T-helper 1 cell treated with Interleukin-12 subunit alpha and Interleukin-12 subunit beta and Interleukin-4 antibody, amounts not matched to agents 30 μg/mL and 1 μg/mL, for 36 hours (primary cell): ENCODE measurements around the gene CCDC60.

Experiments
- H3K27ac Mint-ChIP-seq: one replicate; pipeline ENCODE4 v1.8.0; 2021; ENCODE audit warnings: mild to moderate bottlenecking, mixed read lengths
- H3K27me3 Mint-ChIP-seq: one replicate; pipeline ENCODE4 v1.8.0; 2021; ENCODE audit warnings: low read depth, mixed read lengths
- H3K36me3 Mint-ChIP-seq: one replicate; pipeline ENCODE4 v1.8.0; 2021; ENCODE audit warnings: low read depth, mixed read lengths
- H3K4me1 Mint-ChIP-seq: one replicate; pipeline ENCODE4 v1.8.0; 2021; ENCODE audit warnings: low read depth, mixed read lengths
- H3K4me3 Mint-ChIP-seq: one replicate; pipeline ENCODE4 v1.8.0; 2021; ENCODE audit warnings: mild to moderate bottlenecking, moderate library complexity, mixed read lengths
- H3K9me3 Mint-ChIP-seq: one replicate; pipeline ENCODE4 v1.8.0; 2021; ENCODE audit warnings: mixed read lengths

CCDC60 gene

DNA sequence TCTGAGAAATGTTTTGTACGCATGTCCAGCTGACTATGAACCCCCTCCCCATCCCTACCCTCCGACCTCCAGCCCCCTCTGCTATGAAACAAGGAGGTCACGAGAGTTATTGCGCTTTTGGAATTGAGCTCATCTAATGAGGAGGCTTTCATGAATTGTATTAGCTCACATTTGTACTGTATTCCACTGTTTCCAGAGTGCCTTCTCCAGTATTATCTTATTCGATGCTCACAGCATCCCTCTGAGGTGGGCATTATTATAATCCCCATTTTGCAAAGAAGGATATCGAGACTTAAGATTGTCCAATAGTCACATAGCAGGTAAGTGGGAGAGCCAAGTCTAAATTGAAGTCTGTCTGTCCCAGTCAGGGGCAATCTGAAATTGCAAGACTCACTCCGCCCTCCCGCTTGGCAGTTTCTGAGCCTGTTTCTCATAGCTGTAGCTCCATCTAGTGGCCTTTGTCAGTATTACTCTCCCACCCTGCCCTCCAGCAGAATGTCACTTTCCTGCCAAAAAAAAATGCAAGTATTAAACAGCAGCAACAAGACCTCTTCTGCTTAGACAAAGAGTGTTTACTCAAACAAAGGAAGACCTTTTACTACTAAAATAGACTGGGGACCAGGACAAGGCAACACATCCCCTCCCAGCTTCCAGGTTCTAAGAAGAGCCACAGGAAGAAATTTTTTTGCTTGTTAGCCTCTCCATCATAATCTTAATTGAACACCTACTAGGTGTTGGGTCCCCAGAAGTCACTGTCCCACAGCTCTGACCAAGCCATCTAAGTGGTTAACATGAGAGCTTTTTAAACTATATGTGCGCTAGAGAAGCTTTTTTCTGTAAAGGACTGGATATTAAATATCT, 210.5 kb downstream of the CCDC60 start:
- Mint-ChIP-seq H3K27me3 (peaks cover 3% of the 10 kb centered on the region), H3K4me3 (no peak overlapping the region), H3K36me3 (no peaks in the 10 kb centered on the region)

GRCh38 chr12:119546340-119546739, 211.8 kb downstream of the CCDC60 start:
- no peak overlapping the region for H3K4me3 Mint-ChIP-seq
- H3K36me3 Mint-ChIP-seq, result no peaks in the 10 kb centered on the region
- no peaks in the 10 kb centered on the region for H3K9me3 Mint-ChIP-seq
- no peak overlapping the region for H3K27ac Mint-ChIP-seq
- H3K27me3 Mint-ChIP-seq, result peaks cover 3% of the 10 kb centered on the region
- no peaks in the 10 kb centered on the region for H3K4me1 Mint-ChIP-seq

More for the DNA sequence above, 210.5 kb downstream of the CCDC60 start:
- H3K27ac Mint-ChIP-seq, result no peak overlapping the region
- no peaks in the 10 kb centered on the region for H3K9me3 Mint-ChIP-seq
- H3K4me1 Mint-ChIP-seq, result no peaks in the 10 kb centered on the region

- Mint-ChIP-seq H3K36me3 (no peaks in the 10 kb centered on the region), H3K9me3 (no peaks in the 10 kb centered on the region), H3K4me1 (no peaks in the 10 kb centered on the region)
Observed at GRCh38 chr12:119547001-119547400, 212.5 kb downstream of the CCDC60 start.

GRCh38 chr12:119556854-119557253, 222.3 kb downstream of the CCDC60 start:
- Mint-ChIP-seq H3K9me3 (no peaks in the 10 kb centered on the region), H3K36me3 (no peaks in the 10 kb centered on the region), H3K27me3 (no peaks in the 10 kb centered on the region), H3K27ac (no peak overlapping the region), H3K4me1 (no peaks in the 10 kb centered on the region), H3K4me3 (no peak overlapping the region)

More at GRCh38 chr12:119547001-119547400, 212.5 kb downstream of the CCDC60 start:
- H3K4me3 Mint-ChIP-seq, result no peak overlapping the region
- H3K27ac Mint-ChIP-seq, result no peak overlapping the region
- peaks cover 3% of the 10 kb centered on the region for H3K27me3 Mint-ChIP-seq

DNA sequence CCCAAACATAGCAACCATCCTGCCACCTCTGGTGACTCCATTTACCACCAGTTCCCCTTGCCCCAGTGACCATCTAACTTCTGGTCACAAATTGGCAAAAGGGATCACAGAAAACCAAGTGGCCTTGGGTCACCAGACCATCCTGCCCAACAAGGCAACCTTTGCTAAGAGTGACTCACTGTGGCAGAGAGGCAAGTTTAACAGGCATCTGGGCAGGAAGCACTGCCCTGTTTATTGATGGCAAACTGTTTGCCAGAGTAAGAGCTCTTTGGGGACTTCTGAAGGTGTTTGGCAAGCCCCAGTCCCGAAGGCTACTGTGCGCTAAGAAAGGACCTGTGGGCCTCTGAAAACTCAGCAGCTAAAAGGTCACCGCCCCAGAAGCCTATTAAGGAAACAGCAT, 230.9 kb downstream of the CCDC60 start:
- no peaks in the 10 kb centered on the region for H3K9me3 Mint-ChIP-seq

DNA sequence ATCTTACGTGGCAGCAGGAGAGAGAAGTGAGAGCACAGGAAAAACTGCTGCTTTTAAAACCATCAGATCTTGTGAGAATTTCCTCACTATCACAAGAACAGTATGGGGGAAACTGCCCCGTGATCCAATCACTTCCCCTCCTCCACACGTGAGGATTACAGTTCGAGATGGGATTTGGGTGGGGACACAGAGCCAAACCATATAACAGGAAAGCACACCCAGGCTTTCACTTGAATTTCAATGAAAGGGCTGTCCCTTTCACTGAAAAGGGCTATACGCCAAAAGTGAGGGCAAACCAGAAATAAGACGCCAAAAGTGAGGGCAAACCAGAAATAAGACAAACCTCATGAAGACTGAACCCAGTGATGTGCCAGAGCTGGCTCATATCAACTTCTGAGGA, 236.2 kb downstream of the CCDC60 start:
- no peaks in the 10 kb centered on the region for H3K4me1 Mint-ChIP-seq
- no peaks in the 10 kb centered on the region for H3K27me3 Mint-ChIP-seq
- no peaks in the 10 kb centered on the region for H3K36me3 Mint-ChIP-seq

More for the DNA sequence above, 230.9 kb downstream of the CCDC60 start:
- Mint-ChIP-seq H3K4me1 (no peaks in the 10 kb centered on the region), H3K27ac (no peak overlapping the region), H3K4me3 (no peak overlapping the region), H3K36me3 (no peaks in the 10 kb centered on the region), H3K27me3 (no peaks in the 10 kb centered on the region)

DNA sequence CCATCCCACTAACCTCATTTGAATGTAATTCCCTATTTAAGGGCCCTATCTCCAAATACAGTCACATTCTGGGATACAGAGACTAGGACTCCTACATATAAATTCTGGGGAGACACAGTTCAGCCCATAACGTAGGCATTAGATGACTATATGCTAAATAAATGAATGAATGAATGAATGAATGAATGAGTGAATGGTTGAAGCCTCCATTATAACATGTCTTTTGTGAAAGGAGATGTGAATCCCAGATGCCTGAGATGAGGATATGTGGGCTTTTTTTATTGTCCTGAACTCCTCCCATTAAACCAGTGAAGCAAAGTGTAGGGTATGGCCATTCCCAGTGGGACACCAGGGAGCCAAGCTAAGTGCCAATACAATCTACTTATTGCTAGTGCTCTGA, 238.6 kb downstream of the CCDC60 start:
- H3K27ac Mint-ChIP-seq, result no peak overlapping the region
- H3K9me3 Mint-ChIP-seq, result no peaks in the 10 kb centered on the region
- no peaks in the 10 kb centered on the region for H3K36me3 Mint-ChIP-seq
- H3K4me1 Mint-ChIP-seq, result no peaks in the 10 kb centered on the region
- H3K4me3 Mint-ChIP-seq, result no peak overlapping the region
- H3K27me3 Mint-ChIP-seq, result peaks cover 6% of the 10 kb centered on the region

More for the DNA sequence above, 236.2 kb downstream of the CCDC60 start:
- Mint-ChIP-seq H3K27ac (no peak overlapping the region), H3K9me3 (no peaks in the 10 kb centered on the region), H3K4me3 (no peak overlapping the region)

DNA sequence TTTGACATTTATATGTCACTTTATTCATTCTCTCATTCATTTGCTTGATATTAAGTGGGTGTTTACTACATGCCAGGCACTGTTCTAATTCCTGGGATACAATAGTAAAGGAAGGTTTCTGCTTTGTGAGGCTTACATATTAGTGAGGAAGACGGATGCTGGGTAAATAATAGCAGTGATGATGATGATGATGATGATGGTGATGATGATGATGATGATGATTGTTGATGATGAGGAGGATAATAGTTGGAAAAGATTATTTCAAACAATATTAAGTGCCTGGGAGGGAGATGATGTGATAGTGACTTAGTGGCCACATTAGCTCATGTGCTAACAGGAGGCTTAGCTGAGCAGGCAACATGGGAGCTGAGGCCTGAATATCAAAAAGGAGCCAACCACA, 239.7 kb downstream of the CCDC60 start:
- Mint-ChIP-seq H3K27ac (no peak overlapping the region), H3K27me3 (peaks cover 6% of the 10 kb centered on the region), H3K4me1 (no peaks in the 10 kb centered on the region), H3K4me3 (no peak overlapping the region), H3K9me3 (no peaks in the 10 kb centered on the region), H3K36me3 (no peaks in the 10 kb centered on the region)

DNA sequence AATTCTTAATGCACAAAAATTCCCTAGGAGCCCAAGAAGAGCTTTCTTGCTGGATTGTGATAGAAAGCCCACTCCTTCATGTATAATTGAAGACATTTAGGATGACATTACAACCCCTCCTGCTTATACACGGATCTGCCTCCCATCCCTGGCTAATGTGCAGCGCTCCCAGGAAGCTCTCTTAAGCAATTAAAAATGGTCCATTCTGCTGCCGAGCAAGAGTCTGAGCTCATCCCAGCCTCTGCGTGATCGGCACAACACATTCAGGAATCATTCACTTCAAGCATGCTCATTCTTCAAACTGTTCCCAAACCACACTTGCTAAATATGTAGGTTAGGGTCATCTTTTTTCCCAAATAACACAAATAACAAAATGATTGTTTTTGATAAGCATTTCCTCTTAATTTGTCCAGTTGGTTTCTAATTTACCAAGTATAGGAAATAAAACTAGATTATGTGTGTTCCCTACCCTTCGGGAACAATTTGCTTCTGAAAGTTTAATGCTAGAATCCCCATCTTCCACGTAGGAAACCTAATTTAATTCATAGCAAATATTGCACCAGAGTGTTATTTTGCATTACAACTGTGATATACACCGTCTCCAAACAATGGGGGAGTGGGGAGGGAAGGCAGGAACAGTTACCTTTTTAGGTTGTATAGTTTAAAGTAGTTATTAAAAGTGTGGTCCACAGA, 241.7 kb downstream of the CCDC60 start:
- Mint-ChIP-seq H3K4me1 (no peaks in the 10 kb centered on the region), H3K36me3 (no peaks in the 10 kb centered on the region), H3K9me3 (no peaks in the 10 kb centered on the region), H3K4me3 (no peak overlapping the region), H3K27ac (no peak overlapping the region), H3K27me3 (peaks cover 6% of the 10 kb centered on the region)

DNA sequence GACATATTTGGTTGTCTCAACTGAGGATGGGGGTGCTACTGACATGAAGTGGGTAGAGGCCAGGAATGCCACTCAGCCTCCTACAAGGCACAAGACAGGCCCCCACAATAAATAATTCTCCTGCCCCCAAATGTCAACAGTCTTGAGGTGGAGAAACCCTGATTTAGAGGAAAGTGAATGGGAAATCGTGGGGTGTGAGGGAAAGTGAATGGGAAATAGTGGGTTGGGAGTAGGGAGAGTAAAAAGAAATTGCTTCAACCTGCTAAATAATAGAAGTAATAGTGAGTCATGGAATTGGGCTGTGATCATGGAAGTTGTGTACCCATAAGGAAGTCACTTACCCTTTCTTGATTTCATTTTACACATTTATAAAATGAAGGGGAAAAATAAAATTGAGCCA, 242.4 kb downstream of the CCDC60 start:
- H3K4me3 Mint-ChIP-seq, result no peak overlapping the region
- H3K4me1 Mint-ChIP-seq, result no peaks in the 10 kb centered on the region
- peaks cover 6% of the 10 kb centered on the region for H3K27me3 Mint-ChIP-seq
- H3K27ac Mint-ChIP-seq, result no peak overlapping the region
- no peaks in the 10 kb centered on the region for H3K36me3 Mint-ChIP-seq
- H3K9me3 Mint-ChIP-seq, result no peaks in the 10 kb centered on the region

DNA sequence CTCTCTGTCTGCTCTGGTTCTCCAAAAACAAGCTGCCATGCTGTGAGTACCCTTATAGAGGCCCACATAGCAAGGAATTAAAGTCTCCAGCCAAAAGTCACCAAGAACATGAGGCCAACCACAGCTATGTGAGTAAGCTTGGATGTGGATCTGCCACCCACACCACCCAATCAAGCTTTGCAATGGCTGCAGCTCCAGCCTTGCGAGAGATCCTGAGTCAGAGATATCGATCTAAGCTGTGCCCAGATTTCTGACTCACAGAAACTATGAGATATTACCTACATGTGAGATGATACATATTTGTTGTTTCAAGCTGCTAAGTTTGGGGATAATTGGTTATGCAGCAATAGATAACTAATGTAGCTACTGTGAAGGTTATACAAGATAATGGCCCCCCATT, 243.6 kb downstream of the CCDC60 start:
- H3K36me3 Mint-ChIP-seq, result no peaks in the 10 kb centered on the region
- peaks cover 10% of the 10 kb centered on the region for H3K27me3 Mint-ChIP-seq
- H3K4me1 Mint-ChIP-seq, result no peaks in the 10 kb centered on the region
- H3K27ac Mint-ChIP-seq, result no peak overlapping the region
- no peak overlapping the region for H3K4me3 Mint-ChIP-seq
- no peaks in the 10 kb centered on the region for H3K9me3 Mint-ChIP-seq

GRCh38 chr12:119589097-119589496, 254.6 kb downstream of the CCDC60 start:
- Mint-ChIP-seq H3K4me1 (no peaks in the 10 kb centered on the region), H3K27ac (no peak overlapping the region), H3K4me3 (no peak overlapping the region), H3K36me3 (no peaks in the 10 kb centered on the region), H3K9me3 (no peaks in the 10 kb centered on the region), H3K27me3 (peaks cover 29% of the 10 kb centered on the region)

DNA sequence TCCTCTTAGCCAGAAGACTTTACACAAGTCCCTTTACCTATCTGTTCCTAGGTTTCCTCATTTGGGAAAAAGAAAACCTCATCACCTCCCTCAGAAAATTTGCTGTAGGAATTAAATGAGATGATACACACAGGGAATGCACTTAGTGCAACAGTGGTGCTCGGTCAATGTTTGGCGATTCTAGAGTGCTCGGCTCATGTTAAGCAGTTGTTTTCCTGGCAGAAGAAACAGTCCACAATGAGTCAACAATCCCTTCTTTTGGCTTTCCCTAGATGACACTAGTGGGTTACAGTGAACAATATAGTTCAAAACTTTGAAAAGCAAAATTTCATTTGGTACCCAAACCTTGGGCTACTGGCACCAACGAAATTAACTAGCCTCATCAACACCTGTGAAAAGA, 255.1 kb downstream of the CCDC60 start:
- H3K27me3 Mint-ChIP-seq, result peaks cover 34% of the 10 kb centered on the region
- H3K4me3 Mint-ChIP-seq, result no peak overlapping the region
- H3K4me1 Mint-ChIP-seq, result peaks cover 2% of the 10 kb centered on the region
- no peaks in the 10 kb centered on the region for H3K9me3 Mint-ChIP-seq
- no peak overlapping the region for H3K27ac Mint-ChIP-seq
- H3K36me3 Mint-ChIP-seq, result no peaks in the 10 kb centered on the region
